Activated CD4-positive, alpha-beta T cell treated with anti-CD3 and anti-CD28 coated beads, Interleukin-2, Interleukin-4, amounts not matched to agents 100 ng/mL and 50 ng/mL, durations not matched to agents 16 hours and 8 hours (primary cell): ENCODE measurements around the gene ARF6.

Experiments used
- DNase-seq: peaks from one replicate; pipeline ENCODE4 v3.0.0-alpha.2; 2020; ENCODE audit warnings: low spot score

ARF6 gene

DNA sequence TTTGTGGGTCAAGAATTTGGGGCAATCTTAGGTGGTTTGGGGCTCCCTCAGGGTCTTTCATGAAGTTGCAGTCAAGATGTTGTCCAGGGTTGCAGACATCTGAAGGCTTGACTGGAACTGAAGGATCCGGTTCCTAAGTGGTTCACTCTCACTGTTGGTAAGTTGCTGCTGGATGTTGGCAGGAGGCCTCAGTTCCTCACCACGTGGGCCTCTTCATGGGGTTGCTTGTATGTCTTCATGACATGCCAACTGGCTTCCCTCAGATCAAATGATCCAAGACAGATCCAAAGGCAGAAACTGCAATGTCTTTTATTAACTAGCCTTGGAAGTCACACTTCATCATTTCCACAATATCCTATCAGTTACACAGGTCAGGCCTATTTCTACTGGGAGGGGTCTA lies 49.2 kb downstream of the ARF6 start:
- no peak for DNase-seq

DNA sequence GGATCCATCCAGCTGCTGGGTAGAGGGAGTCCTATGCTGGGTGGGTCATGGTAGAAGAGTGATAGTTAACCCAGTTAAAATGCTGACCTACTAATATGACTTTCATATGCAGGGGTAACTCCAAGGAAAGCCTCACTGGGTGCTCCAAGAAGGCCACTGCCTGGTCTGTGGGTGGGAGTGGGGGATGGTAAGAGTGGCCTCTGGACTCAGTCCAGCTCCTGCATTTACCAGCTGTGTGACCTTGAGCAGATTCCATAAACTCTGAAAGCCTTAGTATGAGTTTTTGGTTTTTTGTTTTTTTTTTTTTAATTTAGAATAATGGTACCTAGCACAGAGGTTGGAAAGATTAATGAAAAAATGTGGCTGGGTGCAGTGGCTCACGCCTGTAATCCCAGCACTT lies 51.6 kb downstream of the ARF6 start:
- no peak for DNase-seq

DNA sequence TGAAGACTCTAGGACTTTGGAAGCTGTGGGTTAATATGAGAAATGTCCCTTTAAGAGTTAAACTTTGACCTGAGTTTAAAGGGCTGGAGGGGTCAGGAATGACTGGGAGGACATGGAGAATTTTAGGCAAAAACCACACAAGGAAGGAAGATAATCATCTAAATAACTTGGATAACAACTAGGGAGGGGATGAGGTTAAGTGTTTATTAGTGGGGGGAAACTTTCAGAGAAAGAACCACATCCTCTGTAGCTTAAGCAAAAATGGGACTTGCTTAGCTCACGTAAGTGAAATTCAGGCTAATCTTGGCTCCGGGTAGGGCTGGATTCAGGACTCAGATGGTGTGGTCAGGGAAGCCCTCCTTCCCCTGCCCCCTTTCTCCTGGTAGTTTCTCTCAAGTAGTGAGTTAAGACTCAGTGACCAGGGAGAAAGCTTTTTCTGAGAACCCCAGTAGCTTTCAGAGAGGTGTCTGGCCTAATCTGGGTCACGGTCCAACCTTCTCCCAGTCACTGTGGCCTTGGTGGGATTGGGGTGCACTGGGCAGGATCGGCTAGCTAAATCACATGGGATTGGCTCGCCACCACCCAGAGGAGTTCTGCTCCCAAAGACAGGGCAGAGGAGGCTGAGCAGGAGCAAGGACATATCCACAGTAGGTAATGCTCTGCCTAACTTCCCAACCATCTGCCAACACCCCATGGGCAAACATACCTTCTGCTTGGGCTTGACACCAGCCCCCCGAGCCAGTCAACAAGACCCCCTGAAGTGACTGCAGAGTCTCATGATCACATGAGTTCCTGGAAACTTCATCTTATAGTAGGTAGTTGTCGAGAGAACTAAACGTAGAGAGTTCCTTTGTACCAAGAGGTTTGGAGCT lies 52.8 kb downstream of the ARF6 start:
- DNase-seq = no peak
